Measurements from ENCODE around the gene QSOX2.

QSOX2 gene

DNA sequence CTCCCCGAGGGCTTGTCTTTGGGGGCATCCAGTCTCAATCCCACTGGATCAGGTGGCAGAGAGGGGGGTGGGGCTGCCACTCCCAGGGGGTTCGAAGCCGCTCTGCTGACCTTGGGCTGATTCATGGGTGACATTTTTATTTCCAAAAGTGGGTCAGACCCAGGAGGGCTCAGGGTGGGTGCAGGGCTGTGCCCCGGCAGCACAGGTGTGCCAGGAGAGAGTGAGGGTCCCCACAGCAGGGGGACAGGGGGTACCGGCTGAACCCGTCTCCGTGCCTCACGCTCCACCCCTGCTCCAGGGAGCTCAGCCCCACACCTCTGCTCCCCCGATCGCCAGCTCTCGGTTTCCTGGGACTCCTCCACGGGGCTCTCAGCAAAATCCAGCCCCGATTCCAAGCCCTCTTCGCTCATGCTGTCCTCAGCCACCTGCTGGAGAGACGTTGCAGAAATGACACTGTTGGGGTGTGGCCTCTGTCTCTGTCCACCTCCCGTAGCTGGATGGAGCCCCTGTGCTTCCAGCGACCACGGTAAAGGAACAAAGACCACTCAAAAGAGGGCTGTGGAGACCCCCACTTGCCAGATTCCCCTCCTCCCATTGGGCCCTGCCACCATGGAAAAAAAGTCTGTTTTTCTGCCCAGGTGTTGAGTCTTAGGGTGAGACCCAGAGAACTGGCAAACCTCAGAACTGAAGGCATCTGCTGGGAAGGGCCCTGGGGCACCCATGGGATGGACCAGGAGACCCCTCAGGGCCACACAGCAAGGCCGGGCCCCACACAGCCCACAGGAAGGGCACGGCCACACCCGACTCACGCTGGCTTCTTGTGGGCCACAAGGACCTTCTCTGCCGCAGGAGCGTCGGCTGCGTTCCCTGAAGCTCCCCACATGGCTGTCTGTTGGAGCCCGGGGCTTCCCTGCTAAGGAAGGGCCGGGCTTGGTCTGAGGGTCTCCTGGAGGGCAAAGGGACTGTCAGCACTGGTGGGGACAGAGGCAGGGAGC lies 10.6 kb upstream of the QSOX2 start:
- no peak overlapping the region for H3K4me3 ChIP-seq (ENCODE audit: low read length, poor library complexity, severe bottlenecking)
- H3K36me3 ChIP-seq (ENCODE audit: insufficient read depth, low read length), result no peaks in the 10 kb centered on the region
- H3K4me1 ChIP-seq (ENCODE audit: insufficient read depth, low read length, poor library complexity, severe bottlenecking), result no peaks in the 10 kb centered on the region
- H4K20me1 ChIP-seq (ENCODE audit: insufficient read depth, low read length, poor library complexity, severe bottlenecking), result no peaks in the 10 kb centered on the region
- no peak for TF ChIP-seq EZH2phosphoT487 (IDR thresholded peaks at IDR 0.05; ENCODE audit: borderline replicate concordance)
- TF ChIP-seq, protein P1, sequence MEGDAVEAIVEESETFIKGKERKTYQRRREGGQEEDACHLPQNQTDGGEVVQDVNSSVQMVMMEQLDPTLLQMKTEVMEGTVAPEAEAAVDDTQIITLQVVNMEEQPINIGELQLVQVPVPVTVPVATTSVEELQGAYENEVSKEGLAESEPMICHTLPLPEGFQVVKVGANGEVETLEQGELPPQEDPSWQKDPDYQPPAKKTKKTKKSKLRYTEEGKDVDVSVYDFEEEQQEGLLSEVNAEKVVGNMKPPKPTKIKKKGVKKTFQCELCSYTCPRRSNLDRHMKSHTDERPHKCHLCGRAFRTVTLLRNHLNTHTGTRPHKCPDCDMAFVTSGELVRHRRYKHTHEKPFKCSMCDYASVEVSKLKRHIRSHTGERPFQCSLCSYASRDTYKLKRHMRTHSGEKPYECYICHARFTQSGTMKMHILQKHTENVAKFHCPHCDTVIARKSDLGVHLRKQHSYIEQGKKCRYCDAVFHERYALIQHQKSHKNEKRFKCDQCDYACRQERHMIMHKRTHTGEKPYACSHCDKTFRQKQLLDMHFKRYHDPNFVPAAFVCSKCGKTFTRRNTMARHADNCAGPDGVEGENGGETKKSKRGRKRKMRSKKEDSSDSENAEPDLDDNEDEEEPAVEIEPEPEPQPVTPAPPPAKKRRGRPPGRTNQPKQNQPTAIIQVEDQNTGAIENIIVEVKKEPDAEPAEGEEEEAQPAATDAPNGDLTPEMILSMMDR (conservative IDR thresholded peaks at IDR 0.05; ENCODE audit: low read length), result no peak; the same call in 1 of the 2 replicates
- no peaks in the 10 kb centered on the region for H3K79me2 ChIP-seq (ENCODE audit: insufficient read depth, low read length)
- no peak overlapping the region for H3K9ac ChIP-seq (ENCODE audit: low read depth, low read length, poor library complexity, severe bottlenecking)
- H3K9me2 ChIP-seq (replicated peaks; ENCODE audit: low read depth, low read length), result no peaks in the 10 kb centered on the region
- H3F3A ChIP-seq (ENCODE audit: low read depth), result no peaks in the 10 kb centered on the region
- no peak overlapping the region for H2AFZ ChIP-seq (ENCODE audit: low read length)
- H3K4me2 ChIP-seq (ENCODE audit: low read depth, low read length, poor library complexity, severe bottlenecking), result no peak overlapping the region
- H3K27me3 ChIP-seq (ENCODE audit: insufficient read depth, low read length, poor library complexity, severe bottlenecking), result no peaks in the 10 kb centered on the region
- no peaks in the 10 kb centered on the region for H3K9me3 ChIP-seq (ENCODE audit: insufficient read depth, low read depth, low read length)

DNA sequence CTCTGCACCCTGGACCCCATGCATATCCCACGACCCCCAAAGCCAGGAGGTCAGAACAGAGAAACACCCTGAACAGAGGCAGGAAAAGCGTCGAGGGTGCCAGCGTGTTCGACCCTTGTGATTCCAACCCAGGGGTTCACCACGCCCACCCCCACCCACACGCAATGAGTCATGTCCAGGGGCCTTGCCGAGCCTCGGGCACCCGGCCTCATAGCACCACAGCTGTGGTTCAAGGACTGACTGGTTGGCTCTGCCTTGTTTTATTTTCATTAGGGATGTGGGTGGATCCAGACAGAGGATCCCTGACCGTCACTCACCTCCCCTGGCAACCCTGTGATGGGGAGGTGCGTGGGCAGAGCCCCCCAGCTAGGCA lies 9.5 kb upstream of the QSOX2 start:
- no peaks in the 10 kb centered on the region for H3K79me2 ChIP-seq (ENCODE audit: insufficient read depth, low read length)
- H3K4me1 ChIP-seq (ENCODE audit: insufficient read depth, low read length, poor library complexity, severe bottlenecking), result no peaks in the 10 kb centered on the region
- H3F3A ChIP-seq (ENCODE audit: low read depth), result no peaks in the 10 kb centered on the region
- no peaks in the 10 kb centered on the region for H3K9me3 ChIP-seq (ENCODE audit: insufficient read depth, low read depth, low read length)
- H3K4me3 ChIP-seq (ENCODE audit: low read length, poor library complexity, severe bottlenecking), result no peak overlapping the region
- H3K36me3 ChIP-seq (ENCODE audit: insufficient read depth, low read length), result no peaks in the 10 kb centered on the region
- no peaks in the 10 kb centered on the region for H3K27me3 ChIP-seq (ENCODE audit: insufficient read depth, low read length, poor library complexity, severe bottlenecking)
- no peak overlapping the region for H3K4me2 ChIP-seq (ENCODE audit: low read depth, low read length, poor library complexity, severe bottlenecking)
- H3K9ac ChIP-seq (ENCODE audit: low read depth, low read length, poor library complexity, severe bottlenecking), result no peak overlapping the region
- TF ChIP-seq EZH2phosphoT487 (IDR thresholded peaks at IDR 0.05; ENCODE audit: borderline replicate concordance), result no peak
- no peaks in the 10 kb centered on the region for H4K20me1 ChIP-seq (ENCODE audit: insufficient read depth, low read length, poor library complexity, severe bottlenecking)
- no peak overlapping the region for H2AFZ ChIP-seq (ENCODE audit: low read length)
- no peaks in the 10 kb centered on the region for H3K9me2 ChIP-seq (replicated peaks; ENCODE audit: low read depth, low read length)

DNA sequence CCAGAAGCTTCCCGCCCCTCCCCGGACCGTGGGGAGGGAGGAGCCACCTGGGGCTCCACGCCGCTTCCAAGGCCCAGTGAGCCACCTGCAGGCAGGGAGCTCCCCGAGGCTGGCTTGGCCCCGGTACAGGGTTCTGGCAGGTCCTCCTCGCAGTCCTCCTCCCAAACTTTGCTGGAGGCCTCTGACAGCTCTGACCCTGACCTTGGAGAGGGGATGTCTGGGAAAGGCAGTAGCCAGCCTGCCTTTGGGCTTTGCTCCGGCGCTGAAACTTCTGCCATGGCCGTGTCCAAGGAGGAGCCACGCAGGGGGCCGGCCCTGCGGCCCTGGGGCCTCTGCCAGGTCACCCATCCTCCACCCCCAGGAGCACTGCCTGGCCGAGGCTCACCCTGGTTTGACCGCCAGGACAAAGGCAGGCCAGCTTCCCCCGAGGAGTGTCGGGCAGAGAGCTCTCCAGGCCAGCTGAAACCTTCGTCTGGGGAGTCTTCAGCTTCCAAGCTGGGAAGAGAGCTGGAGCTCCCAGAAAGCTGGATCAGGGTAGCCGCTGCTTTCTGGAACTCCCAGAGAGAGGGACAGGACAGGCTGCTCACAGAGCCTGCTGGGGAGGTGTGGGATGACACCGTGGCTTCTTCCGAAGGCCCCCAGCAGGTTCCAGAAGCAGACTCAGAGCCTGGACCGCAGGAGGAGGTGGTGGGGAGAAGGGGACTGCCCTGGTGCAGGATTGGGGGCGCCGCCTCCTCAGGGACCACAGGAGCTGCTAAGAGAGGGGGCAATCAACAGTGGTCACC lies 9.0 kb upstream of the QSOX2 start:
- Histone ChIP-seq H3K27me3 (ENCODE audit: insufficient read depth, low read length, poor library complexity, severe bottlenecking) (no peaks in the 10 kb centered on the region), H3K4me1 (ENCODE audit: insufficient read depth, low read length, poor library complexity, severe bottlenecking) (no peaks in the 10 kb centered on the region), H3F3A (ENCODE audit: low read depth) (no peaks in the 10 kb centered on the region), H3K9me2 (replicated peaks; ENCODE audit: low read depth, low read length) (no peaks in the 10 kb centered on the region), H3K4me3 (ENCODE audit: low read length, poor library complexity, severe bottlenecking) (no peak overlapping the region), H3K9me3 (ENCODE audit: insufficient read depth, low read depth, low read length) (no peaks in the 10 kb centered on the region), H3K4me2 (ENCODE audit: low read depth, low read length, poor library complexity, severe bottlenecking) (no peak overlapping the region), H2AFZ (ENCODE audit: low read length) (no peak overlapping the region), H3K9ac (ENCODE audit: low read depth, low read length, poor library complexity, severe bottlenecking) (no peak overlapping the region), H3K36me3 (ENCODE audit: insufficient read depth, low read length) (no peaks in the 10 kb centered on the region), H4K20me1 (ENCODE audit: insufficient read depth, low read length, poor library complexity, severe bottlenecking) (no peaks in the 10 kb centered on the region), H3K79me2 (ENCODE audit: insufficient read depth, low read length) (no peaks in the 10 kb centered on the region)
- TF ChIP-seq, protein P1 (conservative IDR thresholded peaks at IDR 0.05; ENCODE audit: low read length), result no peak
- TF ChIP-seq EZH2phosphoT487 (IDR thresholded peaks at IDR 0.05; ENCODE audit: borderline replicate concordance), result no peak

Data from Loucy (cell line).